Neural cell (in vitro differentiated cells): ENCODE data around the gene RBM10.

Experiments
- CTCF ChIP-seq: fragments of 450-650 bp; IDR thresholded peaks from 2 replicates; pipeline ENCODE4 v1.5.1; 2014; ENCODE audit warnings: antibody characterized with exemption, mild to moderate bottlenecking, moderate library complexity; ENCODE audit not compliant: poor library complexity, severe bottlenecking
- EP300 ChIP-seq: fragments of 450-650 bp; conservative IDR thresholded peaks from 2 replicates; pipeline ENCODE4 v1.6.1; 2014; ENCODE audit warnings: antibody characterized with exemption, mild to moderate bottlenecking, moderate library complexity; ENCODE audit not compliant: poor library complexity, severe bottlenecking
- EZH2 ChIP-seq: fragments of 200-600, 300-800 bp; shearing (Covaris generic), sonication (generic); IDR thresholded peaks from 2 replicates; pipeline ENCODE4 v1.6.1; 2014; ENCODE audit warnings: antibody characterized with exemption, low read length, borderline replicate concordance, mild to moderate bottlenecking; ENCODE audit not compliant: insufficient read depth, poor library complexity, severe bottlenecking
- MXI1 ChIP-seq: fragments of 450-650 bp; conservative IDR thresholded peaks from 2 replicates; pipeline ENCODE4 v1.6.1; 2014; ENCODE audit warnings: antibody characterized with exemption, mild to moderate bottlenecking; ENCODE audit not compliant: poor library complexity, severe bottlenecking
- POLR2AphosphoS5 ChIP-seq: IDR thresholded peaks from 2 replicates; pipeline ENCODE4 v1.6.1; 2012
- RAD21 ChIP-seq: fragments of 450-650 bp; conservative IDR thresholded peaks from 2 replicates; pipeline ENCODE4 v1.6.1; 2014; ENCODE audit warnings: antibody characterized with exemption, mild to moderate bottlenecking, moderate library complexity
- SMC3 ChIP-seq: fragments of 450-650 bp; conservative IDR thresholded peaks from 2 replicates; pipeline ENCODE4 v1.6.1; 2014; ENCODE audit warnings: antibody characterized with exemption, mild to moderate bottlenecking, moderate library complexity; ENCODE audit not compliant: poor library complexity
- TAF1 ChIP-seq: IDR thresholded peaks from 2 replicates; pipeline ENCODE4 v1.6.1; 2012; ENCODE audit warnings: low read depth

GRCh38 chrX:47174846-47175587 is 30.0 kb downstream of the RBM10 start:
- TF ChIP-seq CTCF (no peak), TAF1 (no peak), MXI1 (no peak), RAD21 (no peak), POLR2AphosphoS5 (no peak), EP300 (no peak), EZH2 (no peak), SMC3 (no peak)
